Hepatocyte (in vitro differentiated cells): ENCODE results near the gene KLF13.

Source experiments
- EZH2 ChIP-seq: fragments of 200-600 bp; sonication (generic); IDR thresholded peaks from 2 replicates; pipeline ENCODE4 v1.6.1; 2016; ENCODE audit warnings: antibody characterized with exemption, mild to moderate bottlenecking, borderline replicate concordance
- EZH2phosphoT487 ChIP-seq: fragments of 200-600 bp; sonication (generic); IDR thresholded peaks from one replicate; pipeline ENCODE4 v1.6.1; 2018; ENCODE audit warnings: antibody characterized with exemption, mild to moderate bottlenecking, low read depth, moderate library complexity; ENCODE audit not compliant: unreplicated experiment, severe bottlenecking
- TF ChIP-seq, protein P1 (sequence below): fragments of 200-600 bp; sonication (generic); IDR thresholded peaks from 2 replicates; pipeline ENCODE4 v1.5.1; 2016; ENCODE audit warnings: antibody characterized with exemption, mild to moderate bottlenecking; ENCODE audit not compliant: poor library complexity

DNA sequence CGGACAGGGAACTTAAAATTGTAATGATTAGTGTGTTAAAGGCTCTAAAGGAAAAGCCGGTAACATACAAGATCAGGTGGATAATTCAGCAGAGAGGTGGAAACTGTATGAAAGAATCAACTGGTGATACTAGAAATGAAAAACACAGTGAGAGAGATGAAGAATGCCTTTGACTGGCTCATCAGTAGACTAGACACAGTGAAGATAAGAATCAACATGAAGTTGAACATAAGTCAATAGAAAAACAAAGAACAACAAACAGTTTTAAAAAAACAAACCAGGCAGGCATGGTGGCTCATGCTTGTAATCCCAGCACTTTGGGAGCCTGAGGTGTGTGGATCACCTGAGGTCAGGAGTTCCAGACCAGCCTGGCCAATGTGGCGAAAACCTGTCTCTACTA lies 82.1 kb downstream of the KLF13 start:
- no peak for TF ChIP-seq EZH2
- TF ChIP-seq, protein P1, sequence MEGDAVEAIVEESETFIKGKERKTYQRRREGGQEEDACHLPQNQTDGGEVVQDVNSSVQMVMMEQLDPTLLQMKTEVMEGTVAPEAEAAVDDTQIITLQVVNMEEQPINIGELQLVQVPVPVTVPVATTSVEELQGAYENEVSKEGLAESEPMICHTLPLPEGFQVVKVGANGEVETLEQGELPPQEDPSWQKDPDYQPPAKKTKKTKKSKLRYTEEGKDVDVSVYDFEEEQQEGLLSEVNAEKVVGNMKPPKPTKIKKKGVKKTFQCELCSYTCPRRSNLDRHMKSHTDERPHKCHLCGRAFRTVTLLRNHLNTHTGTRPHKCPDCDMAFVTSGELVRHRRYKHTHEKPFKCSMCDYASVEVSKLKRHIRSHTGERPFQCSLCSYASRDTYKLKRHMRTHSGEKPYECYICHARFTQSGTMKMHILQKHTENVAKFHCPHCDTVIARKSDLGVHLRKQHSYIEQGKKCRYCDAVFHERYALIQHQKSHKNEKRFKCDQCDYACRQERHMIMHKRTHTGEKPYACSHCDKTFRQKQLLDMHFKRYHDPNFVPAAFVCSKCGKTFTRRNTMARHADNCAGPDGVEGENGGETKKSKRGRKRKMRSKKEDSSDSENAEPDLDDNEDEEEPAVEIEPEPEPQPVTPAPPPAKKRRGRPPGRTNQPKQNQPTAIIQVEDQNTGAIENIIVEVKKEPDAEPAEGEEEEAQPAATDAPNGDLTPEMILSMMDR, result no peak
- TF ChIP-seq EZH2phosphoT487, result no peak
